Astrocyte of the cerebellum (primary cell): ENCODE results near the gene PDE1C.
"Not testable (repeated sequence)": the region's sequence is repeated elsewhere in the genome, so short reads cannot be mapped to it uniquely, and the experiment has no call there.

Experiments used
- DNase-seq: peaks from one replicate; pipeline ENCODE4 v3.0.0-alpha.2; 2011; ENCODE audit warnings: low read depth
- H3K4me3 ChIP-seq: 2 replicates; pipeline ENCODE4 v1.5.1; 2011; ENCODE audit warnings: mild to moderate bottlenecking, low read depth, low read length, moderate library complexity
- CTCF ChIP-seq: IDR thresholded peaks from 2 replicates; pipeline ENCODE4 v1.5.1; 2012; ENCODE audit warnings: low read length, low read depth, moderate library complexity, mild to moderate bottlenecking; ENCODE audit errors: missing control alignments
- in situ Hi-C: cut with HindIII; loops from 2 replicates; pipeline ENCODE4 v1.10.0; 2017; ENCODE audit warnings: low sequenced_read_pairs

Gene PDE1C

GRCh38 chr7:32023376-32023775 lies 46.8 kb downstream of the PDE1C start:
- DNase-seq, result no peak
- no peak for TF ChIP-seq CTCF
- no peak overlapping the region for H3K4me3 ChIP-seq
- in situ Hi-C loops, result no loop called here

- no peak for TF ChIP-seq CTCF
- in situ Hi-C loops, result no loop called here
- no peak overlapping the region for H3K4me3 ChIP-seq
- no peak for DNase-seq
Observed at GRCh38 chr7:32022966-32023365, 47.2 kb downstream of the PDE1C start.

- TF ChIP-seq CTCF, result no peak
- no peak overlapping the region for H3K4me3 ChIP-seq
- no peak for DNase-seq
- in situ Hi-C loops, result no loop called here
Observed at GRCh38 chr7:32020551-32021159, 49.6 kb downstream of the PDE1C start.

- no peak for TF ChIP-seq CTCF
- no peak overlapping the region for H3K4me3 ChIP-seq
- DNase-seq, result no peak
- in situ Hi-C loops, result no loop called here
Observed at GRCh38 chr7:32018845-32019578, 51.2 kb downstream of the PDE1C start.

GRCh38 chr7:32015133-32015532 lies 55.1 kb downstream of the PDE1C start:
- in situ Hi-C loops, result no loop called here
- no peak overlapping the region for H3K4me3 ChIP-seq
- no peak for DNase-seq
- TF ChIP-seq CTCF, result no peak

- H3K4me3 ChIP-seq, in situ Hi-C loops: not testable (repeated sequence)
Observed at GRCh38 chr7:32013471-32013870, 56.7 kb downstream of the PDE1C start.

GRCh38 chr7:32005577-32005976 lies 64.6 kb downstream of the PDE1C start:
- in situ Hi-C loops, result no loop called here
- DNase-seq, result no peak
- TF ChIP-seq CTCF, result no peak
- no peak overlapping the region for H3K4me3 ChIP-seq

More at GRCh38 chr7:32013471-32013870, 56.7 kb downstream of the PDE1C start:
- not testable (repeated sequence) for DNase-seq
